Measurements from ENCODE around the gene TESMIN. TPM values are rescaled to one million over a fixed set of nuclear protein-coding genes. Genes with fewer than 3 reads are reported as not detected.
A peak's percentile ranks its signal among the peaks of the same experiment; 100 is the strongest.

The TESMIN gene
- total and polyA plus RNA-seq, 12 donors = 0.42 to 6.6 (median 2.6) TPM

- intact Hi-C loops (cut with DNase I) = no loop called here
- 46 to 71% (median 50%) methylated on average over 7 of the region's 7 CpGs for WGBS, 4 donors
- TF ChIP-seq POLR2A (IDR thresholded peaks at IDR 0.05) (no peak), CTCF (IDR thresholded peaks at IDR 0.05) (no peak)
- Histone ChIP-seq H3K36me3 (replicated peaks in 1 of 2) (peaks cover 0 to 96% of the 10 kb centered on the region in 2 donors), H3K27me3 (no peaks in the 10 kb centered on the region), H3K4me3 (no peak overlapping the region), H3K4me1 (replicated peaks in 1 of 2) (peaks cover 0 to 3% of the 10 kb centered on the region in 2 donors), H3K27ac (peak overlapping the region in 3 of 5 donors; percentile 7 to 56 (median 7)), H3K9me3 (replicated peaks in 1 of 3) (no peaks in the 10 kb centered on the region)
- DNase-seq = peak in 6 of 7 donors; percentile 43 to 80 (median 62)
These were observed 26.9 kb upstream of the TESMIN start for GRCh38 chr11:68778205-68778604.

- no peaks in the 10 kb centered on the region for H3K27me3 ChIP-seq
- H3K4me3 ChIP-seq = no peak overlapping the region
- no peak overlapping the region for H3K27ac ChIP-seq
- intact Hi-C loops (cut with DNase I) = no loop called here
- DNase-seq = no peak
- no peaks in the 10 kb centered on the region for H3K9me3 ChIP-seq (replicated peaks in 1 of 3)
- peaks cover 0 to 99% of the 10 kb centered on the region in 2 donors for H3K36me3 ChIP-seq (replicated peaks in 1 of 2)
- no peak for TF ChIP-seq CTCF (IDR thresholded peaks at IDR 0.05)
- no peak for TF ChIP-seq POLR2A (IDR thresholded peaks at IDR 0.05)
- H3K4me1 ChIP-seq (replicated peaks in 1 of 2) = peaks cover 0 to 3% of the 10 kb centered on the region in 2 donors
- 86 to 91% (median 89%) methylated on average over 20 of the region's 20 CpGs for WGBS, 4 donors
These were observed 25.3 kb upstream of the TESMIN start for GRCh38 chr11:68776442-68777235.

- no peak for DNase-seq
- 86 to 95% (median 92%) methylated on average over 4 of the region's 4 CpGs for WGBS, 4 donors
- no peaks in the 10 kb centered on the region for H3K9me3 ChIP-seq (replicated peaks in 1 of 3)
- H3K27ac ChIP-seq = no peak overlapping the region
- H3K36me3 ChIP-seq (replicated peaks in 1 of 2) = peaks cover 0 to 99% of the 10 kb centered on the region in 2 donors
- peaks cover 0 to 3% of the 10 kb centered on the region in 2 donors for H3K4me1 ChIP-seq (replicated peaks in 1 of 2)
- H3K4me3 ChIP-seq = no peak overlapping the region
- TF ChIP-seq CTCF (IDR thresholded peaks at IDR 0.05) (no peak), POLR2A (IDR thresholded peaks at IDR 0.05) (no peak)
- intact Hi-C loops (cut with DNase I) = no loop called here
- no peaks in the 10 kb centered on the region for H3K27me3 ChIP-seq
These were observed 24.6 kb upstream of the TESMIN start for GRCh38 chr11:68775951-68776388.

GRCh38 chr11:68774194-68774585 is 22.9 kb upstream of the TESMIN start:
- no peak for DNase-seq
- H3K27ac ChIP-seq = no peak overlapping the region
- no peak overlapping the region for H3K4me3 ChIP-seq
- no peaks in the 10 kb centered on the region for H3K27me3 ChIP-seq
- TF ChIP-seq POLR2A (IDR thresholded peaks at IDR 0.05) (no peak), CTCF (IDR thresholded peaks at IDR 0.05) (no peak)
- intact Hi-C loops (cut with DNase I) = no loop called here
- H3K4me1 ChIP-seq (replicated peaks in 1 of 2) = peaks cover 0 to 3% of the 10 kb centered on the region in 2 donors
- H3K36me3 ChIP-seq (replicated peaks in 1 of 2) = peaks cover 0 to 98% of the 10 kb centered on the region in 2 donors
- 81 to 90% (median 87%) methylated on average over 9 of the region's 9 CpGs for WGBS, 4 donors
- no peaks in the 10 kb centered on the region for H3K9me3 ChIP-seq (replicated peaks in 1 of 3)
